K562 (cell line): ENCODE measurements around the gene THSD8. TPM values are rescaled to one million over a fixed set of nuclear protein-coding genes. Genes with fewer than 3 reads are reported as not detected.

ENCODE experiments used
- CHD2 ChIP-seq: IDR thresholded peaks from 2 replicates; pipeline ENCODE4 v1.6.1; 2011; ENCODE audit warnings: low read depth, low read length
- CREM ChIP-seq: IDR thresholded peaks from 2 replicates; pipeline ENCODE4 v1.6.1; 2014; ENCODE audit warnings: antibody characterized with exemption, low read depth
- CXXC5 ChIP-seq: fragments of 250-450 bp; sonication (Bioruptor Pico); IDR thresholded peaks from 2 replicates; pipeline ENCODE4 v1.8.0; 2022; ENCODE audit warnings: inconsistent platforms, mild to moderate bottlenecking, moderate library complexity
- DDX20 ChIP-seq: fragments of 450-650 bp; IDR thresholded peaks from 2 replicates; pipeline ENCODE4 v1.6.1; 2016; ENCODE audit warnings: missing genetic modification characterization, low read depth, mild to moderate bottlenecking, missing compliant biosample characterization, moderate library complexity
- FOXA1 ChIP-seq: fragments of 450-650 bp; IDR thresholded peaks from 2 replicates; pipeline ENCODE4 v1.6.1; 2016; ENCODE audit warnings: mild to moderate bottlenecking, borderline replicate concordance
- HNRNPUL1 ChIP-seq: fragments of 200-400 bp; formaldehyde crosslinking; IDR thresholded peaks from 2 replicates; pipeline ENCODE4 v1.6.1; 2017; ENCODE audit warnings: low read length
- IFI16 ChIP-seq: fragments of 250-450 bp; sonication (Bioruptor Pico); IDR thresholded peaks from 2 replicates; pipeline ENCODE4 v2.1.2; 2022; ENCODE audit warnings: mild to moderate bottlenecking, inconsistent platforms
- MAFG ChIP-seq: fragments of 450-650 bp; conservative IDR thresholded peaks from 2 replicates; pipeline ENCODE4 v1.6.1; 2016; ENCODE audit warnings: missing genetic modification characterization, missing compliant biosample characterization
- MTF1 ChIP-seq: fragments of 250-450 bp; sonication (Bioruptor Pico); IDR thresholded peaks from 2 replicates; pipeline ENCODE4 v1.9.0; 2021; ENCODE audit warnings: moderate library complexity, mild to moderate bottlenecking, inconsistent platforms, borderline replicate concordance
- PTRF ChIP-seq: fragments of 450-650 bp; IDR thresholded peaks from 2 replicates; pipeline ENCODE4 v1.6.1; 2016; ENCODE audit warnings: mild to moderate bottlenecking, missing genetic modification characterization, missing compliant biosample characterization
- SIN3A ChIP-seq, 2 experiments: fragments of 150-350 bp in 1 of 2; IDR thresholded peaks; 2 replicates each; pipeline ENCODE4 v1.6.1; 2011 to 2016; ENCODE audit warnings: borderline replicate concordance in 2 of 2, low read depth in 2 of 2, low read length in 2 of 2, mild to moderate bottlenecking in 2 of 2, moderate library complexity in 2 of 2; ENCODE audit not compliant: control insufficient read depth in 1 of 2
- TAF9B ChIP-seq: fragments of 450-650 bp; IDR thresholded peaks from 2 replicates; pipeline ENCODE4 v1.6.1; 2018; ENCODE audit warnings: mild to moderate bottlenecking; ENCODE audit not compliant: partially characterized antibody
- TFAM ChIP-seq: fragments of 250-450 bp; sonication (Bioruptor Pico); conservative IDR thresholded peaks from 2 replicates; pipeline ENCODE4 v1.5.0; 2021; ENCODE audit warnings: mild to moderate bottlenecking, moderate library complexity
- ZFP36 ChIP-seq: fragments of 150-350 bp; IDR thresholded peaks from 2 replicates; pipeline ENCODE4 v1.6.1; 2018; ENCODE audit warnings: low read length, low read depth; ENCODE audit not compliant: partially characterized antibody
- ZNF282 ChIP-seq: sonication (generic); formaldehyde crosslinking; IDR thresholded peaks from 2 replicates; pipeline ENCODE4 v1.8.1; 2023; ENCODE audit warnings: missing genetic modification reagents
- ZNF431 ChIP-seq: sonication (generic); formaldehyde crosslinking; IDR thresholded peaks from 2 replicates; pipeline ENCODE4 v1.8.0; 2022; ENCODE audit warnings: mild to moderate bottlenecking, missing genetic modification reagents
- ZNF444 ChIP-seq: fragments of 250-450 bp; sonication (Bioruptor Pico); IDR thresholded peaks from 2 replicates; pipeline ENCODE4 v1.4.0; 2020; ENCODE audit warnings: mild to moderate bottlenecking, moderate library complexity
- ZNF507 ChIP-seq: conservative IDR thresholded peaks from 2 replicates; pipeline ENCODE4 v1.6.1; 2017; ENCODE audit warnings: missing genetic modification characterization, missing compliant biosample characterization
- ZNF583 ChIP-seq: fragments of 250-450 bp; sonication (Bioruptor Pico); IDR thresholded peaks from 2 replicates; pipeline ENCODE4 v1.4.0; 2020
- polyA plus RNA-seq, 8 experiments: library from polyadenylated mRNA; depleted of rRNA in 4 of 8; stranded (reverse) in 5 of 8; unstranded in 3 of 8; fragments of >200 nt; fragmentation: Nextera tagmentation in 2 of 8; fragmentation: Illumina TruSeq in 1 of 8; extraction: Ambion mirVana in 2 of 8; extraction: Trizol in 1 of 8; gene quantifications; 2 replicates each; pipeline versions ENCODE4 v1.2.1 to v1.2.3, GENCODE V29; 2011 to 2014; ENCODE audit warnings: inconsistent platforms in 1 of 8, missing spikeins in 1 of 8
- total RNA-seq, 7 experiments: library from RNA; depleted of rRNA in 6 of 7; stranded (reverse); fragments of >200 nt in 6 of 7; fragmentation: Illumina TruSeq in 2 of 7; extraction: Trizol in 2 of 7; gene quantifications; 2 replicates each; pipeline versions ENCODE4 v1.2.1 to v1.2.3, GENCODE V29; 2011 to 2021; ENCODE audit warnings: low replicate concordance in 1 of 7
- TF ChIP-seq, protein P1 (sequence below): fragments of 450-650 bp; IDR thresholded peaks from 2 replicates; pipeline ENCODE4 v1.6.1; 2016; ENCODE audit warnings: mild to moderate bottlenecking
- TF ChIP-seq, protein P2 (sequence below): fragments of 200-800 bp; sonication (Bioruptor generic); IDR thresholded peaks from 2 replicates; pipeline ENCODE4 v1.6.1; 2017; ENCODE audit warnings: missing genetic modification characterization, missing compliant biosample characterization
- TF ChIP-seq, protein P3 (sequence below), 2 experiments: fragments of 250-450 bp in 1 of 2; fragments of 450-650 bp in 1 of 2; sonication (Bioruptor Pico) in 1 of 2; IDR thresholded peaks; 2 replicates each; pipeline versions ENCODE4 v1.6.1 to v1.8.0; 2016 to 2021; ENCODE audit warnings: mild to moderate bottlenecking in 2 of 2, moderate library complexity in 2 of 2, missing compliant biosample characterization in 1 of 2, missing genetic modification characterization in 1 of 2
- TF ChIP-seq, protein P4 (sequence below): IDR thresholded peaks from 2 replicates; pipeline ENCODE4 v1.6.1; 2014; ENCODE audit warnings: antibody characterized with exemption

Gene THSD8
- total and polyA plus RNA-seq, 9 of the 15 experiments (the other 6 are each of a cell fraction or from before 2014, with no cell fraction given): 8.4 to 42.4 (median 19.9) TPM; not detected in 2

DNA sequence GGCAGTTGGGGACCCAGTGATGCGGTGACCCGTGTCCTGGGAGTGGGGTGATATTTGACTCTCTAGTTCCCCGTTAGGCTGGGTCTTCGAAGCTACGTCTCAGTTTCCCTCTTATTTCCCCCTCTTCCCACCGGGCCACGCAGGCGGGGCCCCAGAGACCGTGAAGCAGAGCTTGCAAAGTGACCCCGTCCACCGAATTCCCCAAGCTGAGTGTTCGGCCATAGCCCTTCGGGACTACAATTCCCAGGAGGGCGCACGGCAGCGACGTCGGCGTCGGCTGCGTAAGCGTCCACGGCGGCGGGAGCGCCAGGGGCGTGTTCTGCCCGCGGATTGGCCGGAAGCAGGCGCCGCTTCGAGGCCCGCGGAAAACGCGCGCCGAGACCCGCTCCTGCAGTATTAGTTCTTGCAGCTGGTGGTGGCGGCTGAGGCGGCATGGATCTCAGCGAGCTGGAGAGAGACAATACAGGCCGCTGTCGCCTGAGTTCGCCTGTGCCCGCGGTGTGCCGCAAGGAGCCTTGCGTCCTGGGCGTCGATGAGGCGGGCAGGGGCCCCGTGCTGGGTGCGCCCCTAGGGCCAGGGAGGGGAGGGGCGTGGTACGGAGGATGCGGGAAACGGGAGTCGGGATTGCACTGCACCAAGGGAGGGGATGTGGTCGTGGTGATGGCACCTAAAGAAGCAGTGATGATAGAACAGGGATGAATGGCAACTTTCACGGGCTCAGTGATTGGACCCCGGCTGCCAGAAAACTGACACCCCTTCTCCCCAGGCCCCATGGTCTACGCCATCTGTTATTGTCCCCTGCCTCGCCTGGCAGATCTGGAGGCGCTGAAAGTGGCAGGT lies 4.6 kb downstream of the THSD8 start, which contains the start of gene RNASEH2A (continued):
- TF ChIP-seq, protein P1, sequence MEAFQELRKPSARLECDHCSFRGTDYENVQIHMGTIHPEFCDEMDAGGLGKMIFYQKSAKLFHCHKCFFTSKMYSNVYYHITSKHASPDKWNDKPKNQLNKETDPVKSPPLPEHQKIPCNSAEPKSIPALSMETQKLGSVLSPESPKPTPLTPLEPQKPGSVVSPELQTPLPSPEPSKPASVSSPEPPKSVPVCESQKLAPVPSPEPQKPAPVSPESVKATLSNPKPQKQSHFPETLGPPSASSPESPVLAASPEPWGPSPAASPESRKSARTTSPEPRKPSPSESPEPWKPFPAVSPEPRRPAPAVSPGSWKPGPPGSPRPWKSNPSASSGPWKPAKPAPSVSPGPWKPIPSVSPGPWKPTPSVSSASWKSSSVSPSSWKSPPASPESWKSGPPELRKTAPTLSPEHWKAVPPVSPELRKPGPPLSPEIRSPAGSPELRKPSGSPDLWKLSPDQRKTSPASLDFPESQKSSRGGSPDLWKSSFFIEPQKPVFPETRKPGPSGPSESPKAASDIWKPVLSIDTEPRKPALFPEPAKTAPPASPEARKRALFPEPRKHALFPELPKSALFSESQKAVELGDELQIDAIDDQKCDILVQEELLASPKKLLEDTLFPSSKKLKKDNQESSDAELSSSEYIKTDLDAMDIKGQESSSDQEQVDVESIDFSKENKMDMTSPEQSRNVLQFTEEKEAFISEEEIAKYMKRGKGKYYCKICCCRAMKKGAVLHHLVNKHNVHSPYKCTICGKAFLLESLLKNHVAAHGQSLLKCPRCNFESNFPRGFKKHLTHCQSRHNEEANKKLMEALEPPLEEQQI: no peak
- TF ChIP-seq PTRF (tag) (no peak), HNRNPUL1 (no peak), MAFG (no peak), CHD2 (0 out of 2 replicates have a peak, but pooled peaks have one; percentile 18), ZNF583 (CRISPR knock-in tag) (no peak), DDX20 (tag) (no peak), ZNF444 (CRISPR knock-in tag) (no peak), CXXC5 (CRISPR knock-in tag) (peak; percentile 98), ZFP36 (no peak), TAF9B (no peak), FOXA1 (no peak), IFI16 (no peak), SIN3A (IDR thresholded peaks at IDR 0.05; ENCODE audit: borderline replicate concordance in 2 of 2, control insufficient read depth in 1 of 2, low read depth in 2 of 2, low read length in 2 of 2) (peak; percentile 84 to 90; a peak in 2 of 4 replicates), ZNF282 (CRISPR knock-in tag) (no peak), ZNF507 (tag) (no peak), MTF1 (CRISPR knock-in tag) (no peak), ZNF431 (no peak), CREM (peak; percentile 97), TFAM (CRISPR knock-in tag) (no peak)
- TF ChIP-seq, protein P2, sequence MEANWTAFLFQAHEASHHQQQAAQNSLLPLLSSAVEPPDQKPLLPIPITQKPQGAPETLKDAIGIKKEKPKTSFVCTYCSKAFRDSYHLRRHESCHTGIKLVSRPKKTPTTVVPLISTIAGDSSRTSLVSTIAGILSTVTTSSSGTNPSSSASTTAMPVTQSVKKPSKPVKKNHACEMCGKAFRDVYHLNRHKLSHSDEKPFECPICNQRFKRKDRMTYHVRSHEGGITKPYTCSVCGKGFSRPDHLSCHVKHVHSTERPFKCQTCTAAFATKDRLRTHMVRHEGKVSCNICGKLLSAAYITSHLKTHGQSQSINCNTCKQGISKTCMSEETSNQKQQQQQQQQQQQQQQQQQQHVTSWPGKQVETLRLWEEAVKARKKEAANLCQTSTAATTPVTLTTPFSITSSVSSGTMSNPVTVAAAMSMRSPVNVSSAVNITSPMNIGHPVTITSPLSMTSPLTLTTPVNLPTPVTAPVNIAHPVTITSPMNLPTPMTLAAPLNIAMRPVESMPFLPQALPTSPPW (CRISPR knock-in tag): peak; percentile 31; the same call in 1 of the 2 replicates
- TF ChIP-seq, protein P3, sequence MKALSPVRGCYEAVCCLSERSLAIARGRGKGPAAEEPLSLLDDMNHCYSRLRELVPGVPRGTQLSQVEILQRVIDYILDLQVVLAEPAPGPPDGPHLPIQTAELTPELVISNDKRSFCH (CRISPR knock-in tag; IDR thresholded peaks at IDR 0.05): no peak
- TF ChIP-seq, protein P3 (tag; IDR thresholded peaks at IDR 0.05): no peak; the same call in 1 of the 2 replicates
- TF ChIP-seq, protein P4, sequence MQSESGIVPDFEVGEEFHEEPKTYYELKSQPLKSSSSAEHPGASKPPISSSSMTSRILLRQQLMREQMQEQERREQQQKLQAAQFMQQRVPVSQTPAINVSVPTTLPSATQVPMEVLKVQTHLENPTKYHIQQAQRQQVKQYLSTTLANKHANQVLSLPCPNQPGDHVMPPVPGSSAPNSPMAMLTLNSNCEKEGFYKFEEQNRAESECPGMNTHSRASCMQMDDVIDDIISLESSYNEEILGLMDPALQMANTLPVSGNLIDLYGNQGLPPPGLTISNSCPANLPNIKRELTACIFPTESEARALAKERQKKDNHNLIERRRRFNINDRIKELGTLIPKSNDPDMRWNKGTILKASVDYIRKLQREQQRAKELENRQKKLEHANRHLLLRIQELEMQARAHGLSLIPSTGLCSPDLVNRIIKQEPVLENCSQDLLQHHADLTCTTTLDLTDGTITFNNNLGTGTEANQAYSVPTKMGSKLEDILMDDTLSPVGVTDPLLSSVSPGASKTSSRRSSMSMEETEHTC: no peak
